ENCODE measurements around the gene CLIC4. TPM values are rescaled to one million over a fixed set of nuclear protein-coding genes. Genes with fewer than 3 reads are reported as not detected.
A peak's percentile ranks its signal among the peaks of the same experiment; 100 is the strongest.

Gene CLIC4
- total and polyA plus RNA-seq, 2 of the 8 experiments (the other 6 are each of a cell fraction or from before 2014, with no cell fraction given): 77.5 to 293 TPM

DNA sequence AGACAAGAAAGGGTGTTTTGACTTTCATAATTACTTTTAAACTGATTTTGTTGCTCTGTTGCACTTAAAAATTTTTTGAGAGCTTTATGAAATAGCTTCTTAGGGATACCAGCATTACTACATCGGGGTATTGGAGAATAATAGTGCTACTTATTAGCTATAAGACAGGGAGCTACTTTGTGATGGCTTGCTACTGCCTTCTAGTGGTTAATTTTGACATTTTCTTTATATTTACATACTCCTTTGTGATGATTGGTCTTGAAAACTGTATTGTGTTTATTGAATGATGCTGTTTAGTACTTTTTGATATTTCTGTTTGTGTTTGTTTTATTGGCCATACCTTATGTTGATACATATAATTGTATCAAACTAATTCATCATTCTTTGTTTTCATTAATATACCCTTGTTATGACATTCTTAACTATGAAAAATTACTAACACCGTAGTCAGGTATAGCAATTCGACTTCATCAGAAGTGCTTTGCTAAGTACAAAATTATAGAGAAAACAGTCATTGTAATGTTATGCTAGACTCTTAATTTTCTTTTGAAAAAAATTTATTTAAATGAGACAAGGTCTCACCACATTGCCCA, 85.5 kb downstream of the CLIC4 start:
- Histone ChIP-seq H3K18ac (ENCODE audit: extremely low read depth, low read length) (no peak overlapping the region), H3K79me2 (ENCODE audit: control insufficient read depth in 1 of 2, insufficient read depth in 2 of 2, low read length in 2 of 2) (peaks cover 0 to 69% of the 10 kb centered on the region in 2 experiments; a peak in 2 of 4 replicates), H3K23ac (ENCODE audit: insufficient read length) (no peak overlapping the region), H4K91ac (replicated peaks; ENCODE audit: insufficient read length, low read length) (no peak overlapping the region), H3K4ac (replicated peaks; ENCODE audit: insufficient read length, low read depth, low read length) (no peak overlapping the region), H4K20me1 (replicated peaks in 1 of 2; ENCODE audit: control insufficient read depth in 1 of 2, insufficient read depth in 2 of 2, low read length in 2 of 2) (peaks cover 8 to 17% of the 10 kb centered on the region in 2 experiments), H3K4me3 (ENCODE audit: extremely low read depth in 1 of 4, insufficient read depth in 2 of 4, low read depth in 3 of 4, low read length in 4 of 4) (no peak overlapping the region), H3K9me3 (ENCODE audit: insufficient read depth in 2 of 2, low read depth in 1 of 2, low read length in 1 of 2) (no peaks in the 10 kb centered on the region), H2BK15ac (ENCODE audit: low read length) (no peak overlapping the region), H4K8ac (ENCODE audit: extremely low read depth, insufficient read depth, low read length) (no peak overlapping the region), H3K56ac (replicated peaks; ENCODE audit: insufficient read length, low read depth, low read length) (no peak overlapping the region), H3K9ac (replicated peaks in 1 of 4; ENCODE audit: extremely low read depth in 1 of 4, low read depth in 3 of 4, low read length in 3 of 4) (no peak overlapping the region), H3K36me3 (ENCODE audit: control insufficient read depth in 2 of 4, insufficient read depth in 4 of 4, low read length in 3 of 4) (peaks cover 0 to 26% (median 0%) of the 10 kb centered on the region in 4 experiments; a peak in 3 of 8 replicates), H2BK20ac (ENCODE audit: low read length) (no peak overlapping the region), H3K23me2 (ENCODE audit: low read depth, low read length) (no peaks in the 10 kb centered on the region), H3K4me2 (ENCODE audit: insufficient read depth in 1 of 2, low read depth in 2 of 2, low read length in 2 of 2) (no peak overlapping the region), H4K5ac (ENCODE audit: insufficient read length, low read depth, low read length) (no peak overlapping the region), H3K27ac (ENCODE audit: low read depth, low read length) (no peak overlapping the region), H2BK12ac (ENCODE audit: low read depth, low read length) (no peak overlapping the region), H3K27me3 (replicated peaks in 1 of 4; ENCODE audit: control insufficient read depth in 3 of 4, extremely low read depth in 1 of 4, insufficient read depth in 3 of 4, low read length in 3 of 4) (no peaks in the 10 kb centered on the region), H3K14ac (ENCODE audit: insufficient read length) (no peak overlapping the region), H2AK5ac (ENCODE audit: low read depth, low read length) (no peak overlapping the region), H3K4me1 (replicated peaks in 1 of 4; ENCODE audit: control insufficient read depth in 3 of 4, insufficient read depth in 4 of 4, low read length in 3 of 4) (no peaks in the 10 kb centered on the region; a peak in 1 of 7 replicates), H2AFZ (ENCODE audit: low read length) (no peak overlapping the region), H2BK120ac (replicated peaks; ENCODE audit: low read depth, low read length) (no peak overlapping the region), H3K79me1 (ENCODE audit: low read depth, low read length) (peaks cover 4% of the 10 kb centered on the region; the same call in 1 of the 2 replicates), H2BK5ac (ENCODE audit: low read depth, low read length) (no peak overlapping the region)
- DNase-seq (ENCODE audit: low read depth in 1 of 2, low spot score in 2 of 2) (no peak), FAIRE-seq (peak; percentile 19)
- CTCF ChIA-PET (ENCODE audit: partially characterized antibody): interaction anchor here (0.6 to 10.5 kb wide), 28 partner anchors 10 to 186 kb away, joined by 3 to 247 read pairs (median 4); no protein-coding TSS in a partner anchor
- POLR2A ChIA-PET (ENCODE audit: partially characterized antibody): interaction anchor here (0.7 to 1.3 kb wide), 4 partner anchors 85 to 153 kb away, joined by 3 to 9 read pairs (median 3); partner anchors contain the start of gene CLIC4
- WGBS, 2 experiments (ENCODE audit: extremely low coverage in 1 of 2, insufficient coverage in 1 of 2, insufficient read length in 1 of 2, insufficient replicate concordance in 2 of 2, low coverage in 1 of 2, low lambda C conversion rate in 2 of 2, missing lambda C conversion rate in 1 of 2): 82% methylated on average over 3 of the region's 3 CpGs; no CpG with 5 or more reads in 1 of the 2 experiments
- TF ChIP-seq EGR1 (IDR thresholded peaks at IDR 0.05; ENCODE audit: borderline replicate concordance, low read depth, low read length) (no peak), KDM1A (IDR thresholded peaks at IDR 0.05; ENCODE audit: borderline replicate concordance, low read length) (no peak), TAF7 (optimal IDR thresholded peaks at IDR 0.05; ENCODE audit: borderline replicate concordance, low read depth, low read length) (no peak), CTCF (IDR thresholded peaks at IDR 0.05; ENCODE audit: control extremely low read depth in 1 of 3, insufficient read depth in 1 of 3, low read depth in 1 of 3, low read length in 3 of 3) (peak in 2 of 3 experiments; percentile 43 to 59; a peak in 2 of 4 replicates), ZNF274 (IDR thresholded peaks at IDR 0.05; ENCODE audit: borderline replicate concordance, extremely low read depth, low read length) (no peak)
